SW 1271 (cell line): Measurements from ENCODE around the gene LITAF.
"Not testable (repeated sequence)": the region's sequence is repeated elsewhere in the genome, so short reads cannot be mapped to it uniquely, and the experiment has no call there.

Experiments
- DNase-seq, 2 experiments: peaks; one replicate each; lab custom pipeline; 2025; lab: John Stamatoyannopoulos, UW

The LITAF gene

GRCh38 chr16:11575223-11575589, 11.5 kb downstream of the LITAF start:
- no peak for DNase-seq

- no peak for DNase-seq
These were observed 14.3 kb downstream of the LITAF start for GRCh38 chr16:11572301-11572995.

GRCh38 chr16:11571549-11571948, 15.2 kb downstream of the LITAF start:
- no peak for DNase-seq

- no peak for DNase-seq
These were observed 15.9 kb downstream of the LITAF start for GRCh38 chr16:11570806-11571205.

- no peak for DNase-seq
These were observed 16.5 kb downstream of the LITAF start for GRCh38 chr16:11570258-11570657.

GRCh38 chr16:11566398-11566797, 20.3 kb downstream of the LITAF start:
- no peak for DNase-seq

- DNase-seq = no peak
These were observed 21.1 kb downstream of the LITAF start for GRCh38 chr16:11565665-11566064.

- no peak for DNase-seq
These were observed 22.4 kb downstream of the LITAF start for GRCh38 chr16:11564046-11564926.

- DNase-seq = no peak
These were observed 23.2 kb downstream of the LITAF start for GRCh38 chr16:11563493-11564040.

GRCh38 chr16:11562941-11563340, 23.8 kb downstream of the LITAF start:
- no peak for DNase-seq

- DNase-seq = no peak
These were observed 24.3 kb downstream of the LITAF start for GRCh38 chr16:11562411-11562810.

- no peak for DNase-seq
These were observed 24.9 kb downstream of the LITAF start for GRCh38 chr16:11561856-11562255.

GRCh38 chr16:11561454-11561805, 25.3 kb downstream of the LITAF start:
- no peak for DNase-seq

GRCh38 chr16:11560701-11561453, 25.8 kb downstream of the LITAF start:
- DNase-seq = no peak

GRCh38 chr16:11558308-11558823, 28.4 kb downstream of the LITAF start:
- not testable (repeated sequence) for DNase-seq

GRCh38 chr16:11557801-11558200, 28.9 kb downstream of the LITAF start:
- no peak for DNase-seq

- DNase-seq = no peak
These were observed 29.6 kb downstream of the LITAF start for GRCh38 chr16:11556945-11557720.

- DNase-seq = no peak
These were observed 30.4 kb downstream of the LITAF start for GRCh38 chr16:11556214-11556819.

- no peak for DNase-seq
These were observed 32.7 kb downstream of the LITAF start for GRCh38 chr16:11554053-11554452.

- DNase-seq = no peak
These were observed 33.3 kb downstream of the LITAF start for GRCh38 chr16:11553371-11553770.

- DNase-seq = no peak
These were observed 34.3 kb downstream of the LITAF start for GRCh38 chr16:11552440-11552839.
